ENCODE measurements around the gene PIGO. TPM values are rescaled to one million over a fixed set of nuclear protein-coding genes. Genes with fewer than 3 reads are reported as not detected.

The PIGO gene
- total and polyA plus RNA-seq, 10 of the 15 experiments (the other 5 are each of a cell fraction or from before 2014, with no cell fraction given), result 8.2 to 23.3 (median 18.4) TPM

GRCh38 chr9:35091536-35091935 lies 4.9 kb downstream of the PIGO start:
- 97% methylated on average over 17 of the region's 17 CpGs for WGBS (ENCODE audit: insufficient coverage, insufficient replicate concordance, low lambda C conversion rate, missing lambda C conversion rate)
- Histone ChIP-seq H3K9me3 (replicated peaks; ENCODE audit: control insufficient read depth, insufficient read depth, low read length) (no peaks in the 10 kb centered on the region), H3K36me3 (ENCODE audit: control insufficient read depth in 2 of 2, insufficient read depth in 2 of 2, low read length in 1 of 2) (peaks cover 11 to 25% of the 10 kb centered on the region in 2 experiments), H3K4me1 (ENCODE audit: control insufficient read depth, insufficient read depth, low read length) (peaks cover 4% of the 10 kb centered on the region; the same call in 1 of the 2 replicates), H3K27me3 (replicated peaks in 1 of 2; ENCODE audit: control insufficient read depth in 2 of 2, insufficient read depth in 2 of 2, low read length in 1 of 2) (no peaks in the 10 kb centered on the region), H3K79me2 (ENCODE audit: control insufficient read depth, insufficient read depth, low read length) (peaks cover 7% of the 10 kb centered on the region), H2AFZ (ENCODE audit: control insufficient read depth, low read depth, low read length) (no peak overlapping the region), H3K4me2 (ENCODE audit: control insufficient read depth, insufficient read depth) (no peak overlapping the region), H3K4me3 (no peak overlapping the region), H4K20me1 (ENCODE audit: control insufficient read depth, insufficient read depth) (no peaks in the 10 kb centered on the region), H3K9ac (ENCODE audit: control insufficient read depth, insufficient read depth, low read length) (no peak overlapping the region), H3K27ac (ENCODE audit: control insufficient read depth, insufficient read depth) (no peak overlapping the region)
- DNase-seq (ENCODE audit: low read depth, low spot score) (no peak), ATAC-seq (no peak), FAIRE-seq (no peak)
- ChIA-PET RAD21 (ENCODE audit: unreplicated experiment) (interaction anchor here (1.0 kb wide), 1 partner anchor 11 kb away, joined by 3 read pairs; no protein-coding TSS in a partner anchor), SMC1A (ENCODE audit: uncharacterized antibody, unreplicated experiment) (interaction anchor here (2.8 kb wide), 1 partner anchor 20 kb away, joined by 9 read pairs; the partner anchor contains the start of gene VCP), CTCF (no interaction called here), POLR2A (interaction anchor here (0.6 to 6.7 kb wide), 3 partner anchors 12 to 915 kb away, joined by 3 to 35 read pairs (median 4); partner anchors contain the start of gene FANCG)
- intact Hi-C loops (cut with micrococcal nuclease; ENCODE audit: unreplicated experiment), result no loop called here
- in situ Hi-C loops (cut with MboI), result no loop called here
- no TSS peak for BruUV-seq (replicated peaks)
- TF ChIP-seq CHD2 (IDR thresholded peaks at IDR 0.05; ENCODE audit: borderline replicate concordance, low read depth, low read length), result no peak
- no peak for TF ChIP-seq WRNIP1 (IDR thresholded peaks at IDR 0.05; ENCODE audit: borderline replicate concordance, low read depth, low read length)
- no peak for TF ChIP-seq IRF5 (IDR thresholded peaks at IDR 0.05; ENCODE audit: borderline replicate concordance)
- TF ChIP-seq MLLT1 (IDR thresholded peaks at IDR 0.05), result no peak
- no peak for TF ChIP-seq RBBP5 (conservative IDR thresholded peaks at IDR 0.05)
- TF ChIP-seq PAX8 (IDR thresholded peaks at IDR 0.05), result no peak
- TF ChIP-seq SUPT20H (IDR thresholded peaks at IDR 0.05; ENCODE audit: borderline replicate concordance, control insufficient read depth, low read depth, low read length), result no peak
- no peak for TF ChIP-seq PKNOX1 (IDR thresholded peaks at IDR 0.05)
- TF ChIP-seq ZNF622 (IDR thresholded peaks at IDR 0.05), result no peak
- TF ChIP-seq RAD21 (IDR thresholded peaks at IDR 0.05; ENCODE audit: insufficient read depth, low read depth, low read length), result no peak
- TF ChIP-seq BHLHE40 (IDR thresholded peaks at IDR 0.05; ENCODE audit: borderline replicate concordance in 1 of 2, low read depth in 2 of 2, low read length in 1 of 2), result no peak
- no peak for TF ChIP-seq TAF1 (IDR thresholded peaks at IDR 0.05; ENCODE audit: borderline replicate concordance, low read depth, low read length)
- TF ChIP-seq PRDM15 (CRISPR knock-in tag; IDR thresholded peaks at IDR 0.05), result no peak
- TF ChIP-seq ATF3 (IDR thresholded peaks at IDR 0.05; ENCODE audit: borderline replicate concordance, extremely low read depth, low read depth, low read length), result no peak
